LNCAP (cell line): ENCODE measurements around the gene ANKRD11.

ENCODE experiments used
- CTCF ChIP-seq: fragments of 450-650 bp; IDR thresholded peaks from 2 replicates; pipeline ENCODE4 v1.5.1; 2017; ENCODE audit warnings: mild to moderate bottlenecking

The ANKRD11 gene

GRCh38 chr16:89411335-89411850 is 79.0 kb downstream of the ANKRD11 start:
- no peak for TF ChIP-seq CTCF

- TF ChIP-seq CTCF = no peak
Observed at GRCh38 chr16:89410794-89411309, 79.5 kb downstream of the ANKRD11 start.

DNA sequence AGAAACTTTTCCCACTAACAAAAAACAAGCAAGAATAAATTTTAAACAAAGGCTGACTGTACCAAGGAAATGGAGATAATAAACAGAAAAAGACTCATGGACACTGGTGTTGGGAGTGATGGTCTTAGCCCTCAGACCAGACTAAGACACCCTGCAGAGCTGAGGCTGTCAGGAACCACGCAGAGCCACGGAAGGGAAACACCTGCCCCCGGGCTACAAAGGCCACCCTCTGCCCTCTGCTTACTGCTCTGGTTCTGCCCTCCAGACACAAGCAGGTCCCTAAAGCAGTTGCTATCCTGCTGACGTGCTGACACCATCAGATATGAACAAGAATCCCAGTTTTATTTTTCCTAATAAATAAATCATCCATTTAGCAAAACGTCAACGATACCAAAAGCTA is 80.0 kb downstream of the ANKRD11 start:
- no peak for TF ChIP-seq CTCF

GRCh38 chr16:89409161-89409711 is 81.1 kb downstream of the ANKRD11 start:
- TF ChIP-seq CTCF = no peak

DNA sequence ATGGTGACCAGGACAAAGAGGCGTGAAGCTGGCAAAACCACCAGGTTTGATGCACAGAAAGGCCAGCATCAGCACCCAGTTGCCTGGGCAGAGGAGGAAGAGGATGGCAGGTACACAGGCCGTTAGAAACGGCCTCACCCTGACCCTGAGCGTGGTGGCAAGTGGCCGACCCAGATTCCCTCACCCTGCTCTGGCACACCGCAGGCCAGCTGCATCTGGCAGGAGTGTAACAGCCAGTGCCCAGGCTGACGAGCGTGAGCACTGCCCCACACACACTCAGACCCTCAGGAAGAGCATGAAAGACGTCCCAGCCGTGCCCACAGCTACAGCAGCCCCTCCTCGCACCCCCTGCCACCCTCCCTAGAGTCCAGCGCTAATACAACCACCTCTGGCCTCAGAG is 82.0 kb downstream of the ANKRD11 start:
- TF ChIP-seq CTCF = no peak

DNA sequence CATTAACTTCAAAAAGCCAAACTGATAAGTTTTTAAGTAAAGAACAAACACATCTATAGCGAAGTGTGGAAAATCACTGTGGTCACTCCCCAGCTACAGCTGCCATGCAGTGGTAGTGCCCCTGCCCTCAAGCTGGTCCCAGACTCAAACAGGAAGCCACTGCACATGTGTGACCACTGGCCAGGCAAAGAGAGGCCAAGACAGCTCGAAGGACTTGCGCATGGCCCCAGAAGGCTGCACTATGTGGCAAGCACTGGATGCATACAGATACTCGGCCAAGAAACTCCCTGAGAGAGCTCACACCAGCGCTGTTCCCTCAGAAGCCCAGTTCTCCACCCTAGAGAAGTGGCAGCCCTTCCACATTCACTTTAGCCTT is 82.4 kb downstream of the ANKRD11 start:
- no peak for TF ChIP-seq CTCF

DNA sequence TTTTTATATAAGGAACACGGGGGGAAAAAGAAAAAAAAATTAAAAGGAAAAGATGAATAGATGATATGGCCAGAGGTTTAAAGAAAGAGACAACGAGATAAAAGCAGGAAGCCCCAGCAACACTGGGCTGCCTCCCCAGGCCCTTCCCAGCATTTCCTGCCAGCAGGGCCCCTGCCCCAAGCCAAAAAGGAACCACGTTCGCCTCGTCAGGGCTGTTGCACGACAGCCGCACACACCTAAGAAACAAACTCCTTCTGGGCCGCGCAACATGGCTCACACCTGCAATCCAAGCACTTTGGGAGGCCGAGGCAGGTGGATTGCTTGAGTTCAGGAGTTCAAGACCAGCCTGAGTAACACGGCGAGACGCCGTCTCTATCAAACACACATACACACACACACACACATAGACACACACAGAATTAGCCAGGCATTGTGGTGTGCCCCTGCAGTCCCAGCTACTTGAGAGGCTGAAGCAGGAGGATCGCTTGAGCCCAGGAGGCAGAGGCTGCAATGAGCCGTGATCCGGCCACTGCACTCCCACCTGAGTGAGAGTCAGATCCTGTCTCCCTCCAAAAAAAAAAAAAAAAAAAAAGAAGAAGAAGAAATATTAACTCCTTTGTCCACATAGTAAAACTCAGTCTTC is 83.0 kb downstream of the ANKRD11 start:
- TF ChIP-seq CTCF = no peak
